ENCODE results near the gene ZNF747.
"Not testable (repeated sequence)": the region's sequence is repeated elsewhere in the genome, so short reads cannot be mapped to it uniquely, and the experiment has no call there.

ZNF747 gene

DNA sequence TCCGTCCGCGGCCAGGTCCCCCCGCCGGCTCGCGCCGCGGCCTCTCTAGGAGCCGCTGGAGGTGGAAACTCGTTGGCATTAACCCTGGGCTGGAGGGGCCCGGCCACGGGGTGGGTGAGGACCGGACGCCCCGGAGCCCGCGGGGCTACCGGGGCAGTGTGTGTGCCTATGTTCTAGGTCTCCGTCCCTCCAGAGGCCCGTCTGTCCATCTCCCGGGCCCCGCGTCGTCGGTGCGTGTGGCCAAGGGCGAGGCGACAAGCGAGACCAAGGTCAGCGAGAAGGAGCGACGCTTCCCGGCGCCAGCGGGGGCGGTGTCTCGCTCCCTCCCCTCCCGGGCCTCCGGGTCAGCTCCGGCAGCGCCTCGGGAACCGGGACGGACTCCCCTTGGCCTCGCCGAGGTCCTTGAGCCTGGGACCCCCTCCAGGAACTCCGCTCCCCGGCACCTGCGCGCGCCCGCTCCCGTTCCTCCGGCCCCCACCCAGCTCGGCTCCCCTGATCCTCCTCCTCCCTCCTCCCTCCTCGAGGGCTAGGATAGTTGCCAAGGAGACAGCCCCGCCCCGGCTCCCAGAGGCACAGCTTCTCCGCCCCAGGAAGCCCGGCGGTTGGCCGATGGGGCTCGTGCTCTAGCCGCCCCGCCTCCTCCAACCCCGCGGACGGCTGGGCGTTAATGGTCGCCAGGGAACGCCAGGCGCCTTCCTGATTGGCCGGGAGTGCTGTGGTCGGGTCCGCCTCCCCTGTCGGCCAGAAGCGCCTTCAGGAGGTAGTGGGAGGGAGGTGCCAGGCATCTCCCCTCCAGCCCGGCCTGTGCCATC lies 7.6 kb downstream of the ZNF747 start:
- in situ Hi-C loops (cut with HindIII; ENCODE audit: low sequenced_read_pairs) = no loop called here

GRCh38 chr16:30526137-30526822 lies 8.4 kb downstream of the ZNF747 start, which contains the start of gene ZNF768:
Gene ZNF768 (minus strand): TSS chr16:30526566. CDS start chr16:30526413, 153 bp downstream.
- in situ Hi-C loops (cut with HindIII; ENCODE audit: low sequenced_read_pairs) = no loop called here
- DNase-seq (ENCODE audit: low read depth, low spot score) = peak; percentile 15
- TF ChIP-seq, protein P1, sequence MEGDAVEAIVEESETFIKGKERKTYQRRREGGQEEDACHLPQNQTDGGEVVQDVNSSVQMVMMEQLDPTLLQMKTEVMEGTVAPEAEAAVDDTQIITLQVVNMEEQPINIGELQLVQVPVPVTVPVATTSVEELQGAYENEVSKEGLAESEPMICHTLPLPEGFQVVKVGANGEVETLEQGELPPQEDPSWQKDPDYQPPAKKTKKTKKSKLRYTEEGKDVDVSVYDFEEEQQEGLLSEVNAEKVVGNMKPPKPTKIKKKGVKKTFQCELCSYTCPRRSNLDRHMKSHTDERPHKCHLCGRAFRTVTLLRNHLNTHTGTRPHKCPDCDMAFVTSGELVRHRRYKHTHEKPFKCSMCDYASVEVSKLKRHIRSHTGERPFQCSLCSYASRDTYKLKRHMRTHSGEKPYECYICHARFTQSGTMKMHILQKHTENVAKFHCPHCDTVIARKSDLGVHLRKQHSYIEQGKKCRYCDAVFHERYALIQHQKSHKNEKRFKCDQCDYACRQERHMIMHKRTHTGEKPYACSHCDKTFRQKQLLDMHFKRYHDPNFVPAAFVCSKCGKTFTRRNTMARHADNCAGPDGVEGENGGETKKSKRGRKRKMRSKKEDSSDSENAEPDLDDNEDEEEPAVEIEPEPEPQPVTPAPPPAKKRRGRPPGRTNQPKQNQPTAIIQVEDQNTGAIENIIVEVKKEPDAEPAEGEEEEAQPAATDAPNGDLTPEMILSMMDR (IDR thresholded peaks at IDR 0.05; ENCODE audit: low read depth, low read length) = no peak
- H3K4me3 ChIP-seq (ENCODE audit: low read depth, low read length) = peak within 1 kb of the TSS; percentile 70

More for the DNA sequence above, 7.6 kb downstream of the ZNF747 start:
- peak; percentile 98 for DNase-seq (ENCODE audit: low read depth, low spot score)
- H3K4me3 ChIP-seq (ENCODE audit: low read depth, low read length) = peak overlapping the region; percentile 70
- TF ChIP-seq, protein P1 (IDR thresholded peaks at IDR 0.05; ENCODE audit: low read depth, low read length) = peak; percentile 31

GRCh38 chr16:30525844-30526136 lies 8.9 kb downstream of the ZNF747 start:
- TF ChIP-seq, protein P1 (IDR thresholded peaks at IDR 0.05; ENCODE audit: low read depth, low read length) = no peak
- peak overlapping the region; percentile 70 for H3K4me3 ChIP-seq (ENCODE audit: low read depth, low read length)
- no peak for DNase-seq (ENCODE audit: low read depth, low spot score)

DNA sequence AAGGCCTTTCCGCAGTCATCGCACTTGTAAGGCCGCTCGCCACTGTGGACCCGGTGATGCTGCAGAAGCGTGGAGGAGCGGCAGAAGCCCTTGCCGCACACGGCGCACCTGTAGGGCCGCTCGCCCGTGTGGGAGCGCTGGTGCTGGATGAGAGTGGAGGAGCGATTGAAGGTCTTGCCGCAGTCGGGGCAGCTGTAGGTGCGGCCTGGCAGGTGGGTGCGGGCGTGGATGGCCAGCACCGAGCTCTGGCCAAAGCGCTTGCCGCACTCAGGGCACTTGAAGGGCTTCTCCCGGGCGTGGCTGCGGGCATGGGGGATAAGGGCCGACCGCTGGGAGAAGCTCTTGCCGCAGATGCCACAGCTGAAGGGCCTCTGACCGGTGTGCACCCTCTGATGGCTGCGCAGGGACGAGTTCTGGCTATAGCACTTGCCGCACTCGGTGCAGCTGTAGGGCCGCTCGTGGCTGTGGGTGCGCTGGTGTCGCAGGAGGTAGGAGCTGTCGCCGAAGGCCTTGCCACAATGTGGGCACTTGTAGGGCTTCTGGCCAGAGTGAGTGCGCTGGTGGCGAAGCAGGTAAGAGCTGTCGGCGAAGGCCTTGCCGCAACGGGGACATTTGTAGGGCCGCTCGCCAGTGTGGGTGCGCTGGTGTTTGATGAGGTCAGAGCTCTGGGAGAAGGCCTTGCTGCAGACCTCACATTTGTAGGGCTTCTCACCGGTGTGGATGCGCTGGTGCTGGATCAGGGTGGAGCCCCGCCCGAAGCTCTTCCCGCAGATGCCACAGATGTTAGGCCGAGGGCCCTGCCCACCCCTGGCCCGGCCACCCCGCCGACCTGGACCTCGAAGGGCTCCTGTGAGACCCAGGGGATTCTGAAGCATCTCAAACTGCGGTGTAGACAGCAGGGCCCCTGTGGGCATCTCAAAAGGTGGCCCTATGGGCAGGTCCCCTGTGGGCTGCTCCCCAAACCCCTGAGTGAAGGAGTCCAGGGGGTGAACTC lies 9.8 kb downstream of the ZNF747 start:
- H3K4me3 ChIP-seq (ENCODE audit: low read depth, low read length) = no peak overlapping the region
- in situ Hi-C loops (cut with HindIII; ENCODE audit: low sequenced_read_pairs) = no loop called here
- no peak for DNase-seq (ENCODE audit: low read depth, low spot score)
- TF ChIP-seq, protein P1 (IDR thresholded peaks at IDR 0.05; ENCODE audit: low read depth, low read length) = no peak

More at GRCh38 chr16:30525844-30526136, 8.9 kb downstream of the ZNF747 start:
- in situ Hi-C loops (cut with HindIII; ENCODE audit: low sequenced_read_pairs) = no loop called here

DNA sequence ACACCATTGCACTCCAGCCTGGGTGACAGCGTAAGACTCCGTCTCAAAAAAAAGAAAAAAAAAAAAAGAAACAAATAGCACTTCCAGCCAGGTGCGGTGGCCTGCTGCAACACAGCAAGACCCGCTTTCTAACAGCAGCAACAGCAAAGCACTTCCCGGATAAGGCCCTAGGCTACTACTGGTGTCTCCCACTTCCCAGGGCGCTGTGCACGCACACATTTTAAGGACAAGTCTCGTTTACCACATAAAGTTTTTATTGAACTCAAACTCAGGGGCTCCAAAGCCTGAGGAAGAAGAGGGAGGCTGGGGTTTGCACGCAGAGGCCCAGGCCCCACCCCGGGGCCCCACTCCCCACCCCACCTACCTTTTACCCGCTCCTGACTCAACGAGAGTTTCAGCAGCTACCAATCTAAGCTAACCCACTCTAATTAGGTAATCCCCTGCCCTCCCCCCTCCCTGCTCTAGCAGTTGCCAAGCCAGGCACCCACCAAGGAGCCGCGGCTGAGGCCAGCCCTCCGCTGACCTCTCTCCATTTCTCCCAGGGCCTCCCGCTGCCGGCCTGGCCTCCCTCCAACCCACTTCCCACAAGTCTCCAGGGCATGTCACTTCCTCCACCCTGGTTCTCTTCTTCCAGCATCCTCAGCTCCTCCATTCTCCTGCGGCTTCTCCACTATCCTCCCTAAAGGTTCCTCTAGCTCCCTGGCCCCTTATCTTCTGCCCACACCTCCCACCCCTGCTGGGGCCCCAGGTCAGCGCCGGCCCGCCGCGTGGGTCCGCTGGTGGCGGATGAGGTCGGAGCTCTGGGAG lies 10.7 kb downstream of the ZNF747 start:
- TF ChIP-seq, protein P1 (IDR thresholded peaks at IDR 0.05; ENCODE audit: low read depth, low read length) = no peak
- no peak overlapping the region for H3K4me3 ChIP-seq (ENCODE audit: low read depth, low read length)
- in situ Hi-C loops (cut with HindIII; ENCODE audit: low sequenced_read_pairs) = no loop called here
- peak; percentile 18 for DNase-seq (ENCODE audit: low read depth, low spot score)

DNA sequence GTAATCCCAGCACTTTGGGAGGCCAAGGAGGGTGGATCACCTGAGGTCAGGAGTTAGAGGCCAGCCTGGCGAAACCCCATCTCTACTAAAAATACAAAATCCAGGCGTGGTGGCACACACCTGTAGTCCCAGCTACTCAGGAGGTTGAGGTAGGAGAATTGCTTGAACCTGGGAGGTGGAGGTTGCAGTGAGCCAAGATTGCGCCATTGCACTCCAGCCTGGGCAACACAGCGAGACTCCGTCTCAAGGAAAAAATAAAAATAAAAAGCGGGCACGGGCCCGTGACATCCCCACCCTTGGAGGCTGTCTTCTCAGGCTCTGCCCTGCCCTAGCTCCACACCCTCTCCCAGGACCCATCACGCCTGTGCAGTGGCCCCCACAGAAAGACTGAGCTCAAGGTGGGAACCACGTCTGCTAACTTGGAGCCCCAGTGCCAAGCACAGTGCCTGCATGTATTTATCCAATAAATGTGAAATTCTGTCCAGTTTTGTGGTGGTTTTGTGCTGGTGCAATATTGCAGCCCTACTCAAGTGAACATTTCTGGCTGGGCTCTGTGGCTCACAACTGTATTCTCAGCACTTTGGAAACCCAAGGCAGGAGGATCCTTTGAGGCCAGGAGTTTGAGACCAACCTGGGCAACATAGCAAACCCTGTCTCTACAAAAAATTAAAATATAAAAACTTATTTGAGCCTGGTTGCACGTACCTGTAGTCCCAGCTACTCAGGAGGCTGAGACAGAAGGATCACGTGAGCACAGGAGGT lies 11.8 kb downstream of the ZNF747 start:
- not testable (repeated sequence) for H3K4me3 ChIP-seq (ENCODE audit: low read depth, low read length)

More for the DNA sequence above, 11.8 kb downstream of the ZNF747 start:
- in situ Hi-C loops (cut with HindIII; ENCODE audit: low sequenced_read_pairs); DNase-seq (ENCODE audit: low read depth, low spot score): not testable (repeated sequence)

Measured in astrocyte of the spinal cord (primary cell).